Fibroblast of skin of left quadriceps (primary cell): ENCODE data around the gene CHD9.
"Not testable (repeated sequence)": the region's sequence is repeated elsewhere in the genome, so short reads cannot be mapped to it uniquely, and the experiment has no call there.

ENCODE experiments used
- DNase-seq, 2 experiments: peaks; one replicate each; pipeline ENCODE4 v3.0.0-alpha.2; 2013; ENCODE audit warnings: low read depth in 2 of 2

Gene CHD9

DNA sequence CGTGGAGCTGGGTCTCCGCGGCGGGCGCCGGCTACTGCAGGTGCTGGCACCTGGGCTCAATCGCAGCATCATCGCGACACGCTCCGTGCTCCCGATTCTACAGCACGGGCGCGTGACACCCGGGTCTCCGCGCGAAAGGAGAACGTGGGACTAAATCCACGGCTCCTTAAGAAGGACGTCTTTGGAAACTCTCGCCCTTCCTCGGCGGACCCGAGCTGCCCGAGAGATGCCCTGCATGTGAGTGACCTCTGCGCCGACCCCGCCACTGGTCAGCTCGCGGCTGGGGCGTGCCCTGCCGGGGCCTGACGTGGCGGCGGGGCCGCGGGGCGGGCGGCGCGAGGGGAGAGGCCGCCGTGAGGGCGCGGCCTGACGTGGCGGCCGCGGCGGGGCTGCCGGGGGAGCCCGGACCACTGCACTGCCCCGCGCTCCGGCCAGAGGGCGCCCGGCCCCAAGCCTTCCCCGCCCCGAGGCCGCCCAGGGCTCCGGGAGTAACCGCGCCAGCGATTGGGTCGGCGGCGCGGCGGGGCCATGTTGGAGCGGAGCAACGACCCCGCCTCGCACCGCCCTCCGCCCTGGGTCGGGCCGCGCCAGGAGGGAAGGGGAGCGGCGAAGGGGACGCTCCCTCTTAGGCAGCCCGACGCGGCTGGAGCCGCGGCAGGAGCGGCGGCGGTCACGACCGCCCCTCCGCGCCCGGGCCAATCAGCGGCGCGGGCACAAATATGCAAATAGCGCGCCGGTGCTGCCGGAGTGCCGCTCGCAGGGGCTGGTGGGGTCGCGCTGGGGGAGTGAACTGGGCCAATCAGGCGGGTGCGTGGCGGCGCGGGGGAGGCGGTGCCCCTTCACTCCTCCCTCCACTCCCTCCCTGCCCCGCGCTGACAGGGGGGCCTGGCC is 75.6 kb downstream of the CHD9 start:
- DNase-seq, result peak; percentile 91

DNA sequence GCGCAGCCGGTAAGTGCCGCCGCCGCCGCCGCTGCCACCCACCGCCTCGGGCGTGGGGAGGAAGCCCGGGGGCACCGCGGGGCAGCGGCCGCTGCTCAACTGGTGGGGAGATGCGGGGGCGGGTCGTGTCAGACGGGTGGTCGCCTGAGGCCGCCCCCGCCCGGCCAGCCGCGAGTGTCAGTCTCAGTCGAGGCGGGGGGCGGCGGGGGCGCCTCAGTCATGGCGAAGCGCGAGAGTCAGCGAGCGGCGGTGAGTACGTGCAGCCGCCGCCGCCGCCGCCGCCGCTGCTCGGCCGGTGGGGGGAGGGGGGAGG is 76.2 kb downstream of the CHD9 start:
- no peak for DNase-seq

DNA sequence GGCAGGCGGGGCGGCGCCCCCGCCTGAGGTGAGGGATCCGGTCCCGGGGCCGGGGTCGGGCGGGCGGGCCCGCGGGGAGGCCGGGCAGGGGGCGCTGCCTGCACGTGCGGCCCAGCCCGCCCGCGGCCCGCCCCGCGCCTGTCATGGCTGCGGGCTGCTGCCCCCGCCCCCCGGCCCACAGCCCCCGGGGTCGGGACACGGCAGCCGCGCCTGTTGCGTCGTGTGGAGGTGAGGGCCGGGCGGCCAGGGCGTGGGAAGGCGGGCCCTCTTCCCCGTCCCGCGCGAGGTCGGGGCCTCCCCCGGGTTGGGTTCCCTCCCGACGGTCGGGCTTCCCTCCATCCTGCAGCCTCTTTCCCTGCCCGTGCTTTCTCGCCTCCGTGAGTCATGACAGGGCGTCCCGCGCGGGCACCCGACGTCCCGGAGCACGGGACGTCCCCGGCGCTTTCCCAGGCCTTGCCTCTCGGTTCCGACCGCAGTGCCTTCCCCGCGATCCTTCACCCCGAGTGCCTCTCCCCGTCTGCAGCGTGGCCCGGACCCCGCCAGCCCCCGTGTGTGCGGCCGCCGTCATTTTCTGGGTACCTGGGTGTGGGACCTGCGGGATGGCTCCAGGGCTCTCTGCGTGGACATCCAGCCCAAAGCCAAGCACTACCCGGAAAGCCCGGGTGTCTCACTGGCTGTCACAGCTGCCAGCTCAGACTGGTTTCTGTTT is 76.7 kb downstream of the CHD9 start:
- DNase-seq, result no peak

DNA sequence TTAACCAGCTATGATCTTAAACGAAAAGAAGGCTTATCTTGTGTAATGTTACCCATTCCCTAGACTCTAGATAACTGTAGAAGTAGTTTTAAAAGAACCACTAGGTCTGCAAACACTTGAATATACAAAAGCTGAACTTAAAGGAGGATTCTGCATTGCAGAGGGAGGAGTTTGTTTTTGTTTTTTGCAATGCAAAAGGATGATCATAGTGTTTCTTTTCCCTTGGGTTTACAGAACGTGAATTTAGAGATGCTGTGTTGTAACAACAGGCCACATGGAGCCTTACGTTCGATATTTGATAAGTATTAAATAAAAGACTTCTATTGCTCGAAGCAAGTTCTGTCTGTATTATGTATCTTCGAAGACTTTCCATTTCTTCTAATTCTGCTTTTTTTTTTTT is 77.6 kb downstream of the CHD9 start:
- DNase-seq, result no peak

DNA sequence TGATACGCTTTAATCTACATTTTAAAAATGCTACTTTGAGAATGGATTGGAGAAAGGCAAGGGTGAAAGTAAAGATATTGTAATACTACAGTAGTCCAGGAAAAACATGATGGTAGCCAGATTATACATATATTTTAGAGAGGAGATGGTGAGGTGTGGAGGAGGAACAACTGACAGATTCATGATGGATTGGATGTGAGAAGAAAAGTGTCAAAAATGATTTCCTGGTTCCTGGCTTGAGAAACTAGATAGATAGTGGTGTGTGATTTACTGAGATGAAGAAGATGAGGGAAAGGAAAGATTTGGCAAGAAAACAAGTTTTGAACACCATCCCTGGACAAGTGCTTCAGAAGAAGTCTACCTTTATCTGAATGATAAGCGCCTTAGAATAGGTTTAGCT is 80.5 kb downstream of the CHD9 start:
- DNase-seq, result no peak

DNA sequence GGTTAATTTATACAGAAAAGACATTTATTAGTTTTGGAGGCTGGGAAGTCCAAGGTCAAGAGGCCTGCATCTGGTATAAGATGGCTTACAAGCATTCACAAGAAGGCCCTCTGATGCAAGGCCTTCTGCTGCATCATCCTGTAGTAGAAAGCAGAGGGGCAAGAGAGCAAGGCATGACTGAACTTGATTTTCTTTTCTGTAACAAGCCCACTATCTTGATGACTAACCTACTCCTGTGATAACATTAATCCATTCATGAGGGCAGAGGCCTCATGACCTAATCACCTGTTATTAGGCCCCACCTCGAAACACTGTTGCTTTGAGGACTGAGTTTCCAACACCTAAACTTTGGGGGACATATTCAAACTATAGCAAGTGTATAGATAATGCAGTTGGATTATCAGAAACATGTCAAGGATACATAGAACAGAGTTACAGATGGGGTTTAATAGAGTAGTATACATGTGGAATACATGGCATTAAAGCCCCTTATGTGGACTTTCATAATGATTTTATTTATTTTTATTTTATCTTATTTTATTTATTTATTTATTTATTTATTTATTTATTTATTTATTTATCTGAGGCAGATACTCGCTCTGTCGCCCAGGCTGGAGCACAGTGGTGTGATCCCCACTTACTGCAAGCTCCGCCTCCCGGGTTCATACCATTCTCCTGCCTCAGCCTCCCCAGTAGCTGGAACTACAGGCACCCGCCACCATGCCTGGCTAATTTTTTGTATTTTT is 88.2 kb downstream of the CHD9 start:
- DNase-seq, result no peak

DNA sequence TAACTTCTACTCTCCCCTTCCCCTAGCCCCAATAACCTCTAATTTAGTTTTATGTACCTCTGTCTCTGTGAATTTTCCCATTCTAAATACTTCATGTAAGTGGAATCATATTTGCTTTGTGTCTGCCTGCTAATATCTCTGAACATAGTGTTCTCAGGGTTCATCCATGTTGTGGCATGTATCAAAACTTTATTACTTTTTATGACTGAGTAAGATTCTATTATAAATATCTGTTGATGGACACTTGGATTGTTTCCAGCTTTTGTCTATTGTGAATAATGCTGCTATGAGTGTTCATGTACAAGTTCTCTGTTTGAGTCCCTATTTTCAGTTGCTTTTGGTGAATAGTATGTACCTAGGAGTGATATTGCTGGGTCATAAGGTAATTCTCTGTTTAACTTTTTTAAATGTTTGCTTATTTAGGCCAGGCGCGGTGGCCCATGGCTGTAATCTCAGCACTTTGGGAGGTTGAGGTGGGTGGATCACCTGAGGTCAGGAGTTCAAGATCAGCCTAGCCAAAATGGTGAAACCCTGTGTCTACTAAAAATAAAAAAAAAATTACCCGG is 92.8 kb downstream of the CHD9 start:
- no peak for DNase-seq

DNA sequence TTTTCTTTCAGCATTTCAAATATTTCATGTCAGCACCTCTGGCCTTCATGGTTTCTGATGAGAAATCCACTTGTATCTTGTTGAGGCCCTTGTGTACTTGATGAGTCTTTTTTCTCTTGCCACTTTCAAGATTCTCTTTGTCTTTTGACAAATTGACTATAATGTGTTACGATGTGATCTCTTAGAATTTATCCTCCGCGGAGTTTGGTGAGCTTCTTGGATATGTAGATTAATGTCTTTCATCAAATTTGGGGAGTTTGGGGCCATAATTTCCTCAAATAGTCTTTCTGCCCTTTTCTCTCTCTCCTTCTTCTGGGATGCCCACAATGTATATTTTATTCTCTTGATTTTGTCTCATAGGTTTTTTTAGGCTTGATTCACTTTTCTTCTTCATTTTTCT is 96.0 kb downstream of the CHD9 start:
- DNase-seq, result no peak

DNA sequence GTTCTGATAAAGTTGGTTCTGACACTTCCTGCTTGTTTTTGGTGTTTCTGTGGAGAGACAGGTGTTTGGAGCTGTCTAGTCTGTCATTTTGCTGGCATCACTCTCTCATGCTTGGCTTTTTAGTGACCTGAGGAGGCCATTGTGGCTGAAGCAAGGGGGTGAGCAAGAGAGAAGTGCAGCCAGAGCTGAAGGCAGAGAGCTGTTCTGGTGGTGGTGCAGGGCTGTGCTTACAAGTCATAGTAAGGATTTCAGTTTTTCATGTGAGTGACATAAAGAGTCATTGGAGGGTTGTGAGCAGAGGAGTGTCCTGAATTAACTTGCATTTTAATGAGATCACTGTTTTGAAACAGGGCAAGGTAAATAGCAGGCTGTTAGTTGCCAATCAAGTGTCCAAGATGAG is 97.5 kb downstream of the CHD9 start:
- no peak for DNase-seq

DNA sequence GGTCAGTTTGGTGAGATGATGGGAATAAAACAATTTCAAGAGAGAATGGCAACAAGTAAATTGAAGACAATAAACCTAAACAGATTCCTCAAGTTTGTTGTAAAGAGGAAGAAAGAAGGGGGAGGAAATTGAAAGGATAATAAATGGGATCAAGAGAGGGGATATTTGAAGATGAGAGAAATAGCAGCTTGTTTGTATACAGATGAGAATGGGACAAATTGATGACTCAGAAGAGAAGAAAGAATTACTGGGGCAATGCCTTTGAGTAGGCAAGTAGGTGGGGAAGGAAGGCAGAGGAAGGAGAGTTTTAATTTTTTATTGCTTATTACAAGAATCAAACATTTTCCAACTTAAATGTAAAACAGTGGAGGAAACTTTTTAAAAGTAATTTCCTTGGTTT is 98.3 kb downstream of the CHD9 start:
- DNase-seq, result no peak

DNA sequence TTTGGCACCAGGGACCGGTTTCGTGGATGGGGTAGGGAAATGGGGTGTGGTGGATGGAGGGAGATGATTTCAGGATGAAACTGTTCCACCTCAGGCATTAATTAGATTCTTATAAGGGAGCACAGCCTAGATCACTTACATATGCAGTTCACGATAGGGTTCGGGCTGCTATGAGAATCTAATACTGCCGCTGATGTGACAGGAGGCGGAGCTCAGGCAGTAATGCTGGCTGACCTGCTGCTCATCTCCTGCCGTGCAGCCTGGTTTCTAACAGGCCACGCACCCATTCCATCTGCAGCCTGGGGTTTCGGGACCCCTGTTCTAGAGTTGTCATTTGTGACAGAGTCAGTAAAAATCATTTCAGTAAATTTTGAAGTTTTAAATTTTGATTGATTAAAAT is 99.7 kb downstream of the CHD9 start:
- DNase-seq, result no peak

DNA sequence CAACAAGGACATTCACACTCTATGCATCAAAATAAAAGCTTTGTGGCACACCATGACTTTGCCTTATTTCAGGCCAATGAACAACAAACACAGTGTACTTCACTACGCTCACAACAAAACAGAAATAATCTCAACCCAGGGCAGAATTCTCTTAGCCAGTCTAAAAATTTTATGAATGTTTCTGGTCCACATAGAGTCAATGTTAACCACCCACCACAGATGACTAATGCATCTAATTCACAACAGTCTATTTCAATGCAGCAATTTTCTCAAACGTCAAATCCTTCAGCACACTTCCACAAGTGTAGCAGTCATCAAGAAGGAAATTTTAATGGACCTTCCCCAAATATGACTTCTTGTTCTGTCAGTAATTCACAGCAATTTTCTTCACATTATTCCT is 101.7 kb downstream of the CHD9 start:
- peak in 1 of 2 experiments; percentile 22 for DNase-seq

DNA sequence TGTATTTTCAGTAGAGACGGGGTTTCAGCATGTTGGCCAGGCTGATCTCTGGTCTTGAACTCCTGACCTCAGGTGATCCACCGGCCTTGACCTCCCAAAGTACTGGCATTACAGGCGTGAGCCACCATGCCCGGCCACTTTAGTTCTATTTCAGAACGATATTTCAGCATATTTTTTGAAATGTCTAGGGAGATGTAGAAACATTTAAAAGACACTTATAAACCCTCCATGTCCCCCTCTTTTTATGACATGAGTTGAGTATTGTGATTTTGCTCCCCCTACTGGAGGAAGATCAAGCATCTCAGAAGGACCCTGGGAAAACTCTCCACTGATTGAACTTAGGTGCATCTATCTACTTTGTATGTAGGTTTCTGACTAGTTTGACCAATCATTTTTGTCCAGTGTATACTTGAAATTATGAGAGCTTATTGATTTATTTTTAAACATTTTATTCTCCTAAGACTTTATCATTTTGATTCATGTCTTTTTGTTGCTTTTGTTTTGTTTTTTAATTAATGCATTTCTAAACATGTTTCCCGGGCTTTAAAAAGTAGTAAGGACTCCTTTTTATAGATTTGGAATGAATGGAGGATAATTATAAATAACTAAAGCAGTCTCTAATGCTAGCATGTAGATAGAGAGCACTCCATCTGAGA is 105.1 kb downstream of the CHD9 start:
- DNase-seq, result peak; percentile 42 to 44

DNA sequence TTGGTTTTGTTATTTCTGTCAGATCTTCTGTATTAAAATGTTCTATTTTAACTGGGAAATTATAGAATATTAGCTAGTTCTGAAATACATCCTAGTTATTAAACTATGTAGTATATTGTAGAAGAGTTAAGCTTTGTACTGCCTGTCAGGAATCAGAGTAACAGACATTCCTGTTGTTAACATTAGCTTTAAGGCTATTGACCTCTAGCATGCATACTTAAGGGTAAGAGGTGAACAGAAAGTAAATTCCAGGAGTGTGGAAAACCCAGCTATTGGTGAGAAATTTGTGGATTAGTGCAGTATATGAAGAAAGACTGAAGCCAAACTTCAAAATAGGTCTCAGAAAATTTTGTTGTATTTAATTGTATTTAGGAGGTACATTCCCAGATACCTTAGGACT is 111.3 kb downstream of the CHD9 start:
- no peak for DNase-seq

DNA sequence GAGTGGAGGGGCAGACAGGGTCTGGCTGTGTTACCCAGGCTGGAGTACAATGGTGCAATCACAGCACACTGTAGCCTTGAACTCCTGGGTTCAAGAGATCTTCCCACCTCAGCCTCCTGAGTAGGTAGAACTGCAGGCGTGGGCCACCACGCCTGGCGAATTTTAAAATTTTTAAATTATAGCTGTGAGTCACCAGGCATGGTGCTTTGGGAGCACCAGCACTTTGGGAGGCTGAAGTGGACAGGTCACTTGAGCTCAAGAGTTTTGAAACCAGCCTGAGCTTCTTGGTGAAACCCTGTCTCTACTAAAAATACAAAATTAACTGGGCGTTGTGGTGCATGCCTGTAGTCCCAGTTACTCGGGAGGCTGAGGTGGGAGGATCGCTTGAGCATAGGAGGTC is 114.0 kb downstream of the CHD9 start:
- DNase-seq, result no peak

DNA sequence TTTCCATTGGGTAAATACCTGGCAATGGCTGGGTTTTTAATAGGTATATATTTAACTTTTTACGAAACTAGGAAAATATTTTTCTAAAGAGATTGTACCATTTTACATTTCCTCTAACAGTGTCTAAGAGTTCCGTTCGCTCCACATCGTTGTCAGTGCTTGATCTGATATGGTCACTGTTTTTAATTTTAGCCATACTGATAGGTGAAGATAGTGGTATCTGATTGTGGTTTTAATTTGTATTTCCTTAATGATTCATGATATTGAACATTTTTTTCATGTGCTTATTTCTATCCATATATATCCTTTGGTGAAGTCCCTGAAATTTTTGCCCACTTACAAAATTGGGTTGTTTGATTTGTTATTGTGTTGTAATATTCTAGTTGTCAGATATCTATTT is 117.7 kb downstream of the CHD9 start:
- no peak for DNase-seq

DNA sequence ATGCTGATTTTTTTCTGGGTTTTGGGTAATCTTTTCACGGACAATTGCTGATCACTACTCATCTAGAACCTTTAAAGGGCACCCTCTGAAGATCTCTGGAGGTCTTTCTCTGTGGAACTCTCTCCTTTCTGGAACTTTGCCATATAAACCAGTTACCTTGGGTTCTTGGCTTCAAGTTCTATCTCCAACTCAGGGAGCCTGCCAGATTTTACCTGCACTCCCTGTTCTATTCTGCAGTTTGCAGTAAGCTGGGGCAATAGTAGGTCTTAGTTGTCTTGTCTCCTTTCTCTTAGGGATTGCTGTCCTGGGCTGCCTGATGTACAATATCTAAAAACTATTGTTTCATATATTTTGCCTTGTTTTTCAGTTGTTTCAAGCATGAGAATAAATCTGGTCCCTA is 120.3 kb downstream of the CHD9 start:
- no peak for DNase-seq

DNA sequence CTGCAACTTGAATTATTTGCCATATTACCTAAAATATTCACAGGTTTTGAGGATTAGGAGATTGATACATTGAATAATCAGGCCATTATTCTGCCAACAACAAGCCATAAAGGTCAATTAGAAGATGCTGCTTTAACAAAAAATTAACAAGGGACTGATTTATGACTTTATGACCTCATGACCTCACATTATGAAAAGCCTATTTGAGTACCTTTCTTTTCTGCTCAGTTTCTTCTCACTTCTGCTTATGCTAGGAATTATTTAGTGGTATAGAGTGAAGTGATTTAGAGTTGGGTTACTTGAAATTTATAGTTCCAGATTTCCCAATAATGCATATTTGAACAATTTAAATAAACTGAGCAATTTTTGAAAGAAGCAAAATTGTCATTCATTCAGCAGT is 121.6 kb downstream of the CHD9 start:
- DNase-seq, result no peak

DNA sequence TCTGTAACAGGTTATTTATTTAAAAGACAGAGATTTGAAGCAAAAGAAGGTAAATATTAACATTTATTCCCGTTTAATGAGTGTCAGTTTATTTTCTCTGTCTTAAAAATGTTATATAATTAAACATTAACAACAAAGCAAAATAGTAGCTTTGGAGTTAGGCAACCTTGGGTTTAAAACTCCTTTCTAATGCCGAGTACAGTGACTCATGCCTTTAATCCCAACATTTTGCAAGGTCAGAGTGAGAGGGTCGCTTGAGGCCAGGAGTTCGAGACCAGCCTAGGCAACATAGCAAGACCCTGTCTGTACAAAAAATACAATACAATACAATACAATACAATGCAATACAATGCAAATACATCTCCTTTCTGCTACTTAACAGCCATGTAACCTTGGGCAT is 128.7 kb downstream of the CHD9 start:
- no peak for DNase-seq

DNA sequence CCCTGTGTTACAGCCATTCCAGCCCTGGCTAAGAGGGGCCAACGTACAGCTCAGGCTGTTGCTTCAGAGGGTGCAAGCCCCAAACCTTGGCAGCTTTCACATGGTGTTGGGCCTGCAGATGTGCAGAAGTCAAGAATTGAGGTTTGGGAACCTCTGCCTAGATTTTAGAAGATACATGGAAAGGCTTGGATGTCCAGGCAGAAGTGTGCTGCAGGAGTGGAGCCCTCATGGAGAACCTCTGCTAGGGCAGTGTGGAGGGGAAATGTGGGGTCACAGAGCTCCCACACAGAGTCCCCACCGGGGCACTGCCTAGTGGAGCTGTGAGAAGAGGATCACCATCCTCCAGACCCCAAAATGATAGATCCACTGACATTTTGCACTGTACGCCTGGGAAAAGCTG is 130.9 kb downstream of the CHD9 start:
- DNase-seq, result not testable (repeated sequence)

DNA sequence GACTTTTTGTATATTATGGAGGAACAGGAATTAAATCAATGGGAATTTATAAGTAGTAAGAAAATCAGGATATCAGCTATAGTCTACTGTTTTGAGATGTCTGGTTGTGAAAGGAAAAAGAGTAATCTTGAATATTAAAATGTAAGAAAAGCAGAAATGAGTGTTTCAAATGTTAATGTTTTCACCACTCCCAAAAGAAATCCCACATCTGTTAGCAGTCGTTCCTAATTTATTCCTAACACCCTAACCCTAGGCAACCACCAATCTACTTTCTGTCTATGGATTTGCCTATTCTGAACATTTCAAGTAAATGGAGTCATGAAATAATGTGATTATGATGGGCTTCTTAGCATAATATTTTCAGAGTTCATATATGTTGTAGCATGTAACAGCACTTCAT is 133.0 kb downstream of the CHD9 start:
- no peak for DNase-seq

DNA sequence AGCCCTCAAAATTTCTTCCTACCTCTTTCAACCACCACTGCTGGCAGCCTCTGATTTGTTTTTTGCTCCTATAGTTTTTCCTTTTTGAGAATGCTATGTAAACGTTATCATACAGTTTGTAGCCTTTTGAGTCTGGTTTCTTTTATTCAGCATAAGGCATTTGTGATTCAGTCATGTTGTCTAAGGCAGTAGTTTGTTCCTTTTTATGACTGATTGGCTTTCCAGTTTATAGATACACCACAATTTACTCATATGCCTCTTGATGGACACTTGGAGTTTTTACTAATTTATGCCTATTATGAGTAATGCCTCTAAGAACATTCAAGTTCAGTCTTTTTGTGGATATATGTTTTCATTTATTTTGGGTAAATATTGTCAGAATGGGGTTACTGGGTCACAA is 136.6 kb downstream of the CHD9 start:
- no peak for DNase-seq
